ENCODE data around the gene USP17L17.
"Not testable (repeated sequence)": the region's sequence is repeated elsewhere in the genome, so short reads cannot be mapped to it uniquely, and the experiment has no call there.

GRCh38 chr4:9224596-9224995, 19.1 kb upstream of the USP17L17 start, which contains the start of gene USP17L13:
- TF ChIP-seq, protein P1, sequence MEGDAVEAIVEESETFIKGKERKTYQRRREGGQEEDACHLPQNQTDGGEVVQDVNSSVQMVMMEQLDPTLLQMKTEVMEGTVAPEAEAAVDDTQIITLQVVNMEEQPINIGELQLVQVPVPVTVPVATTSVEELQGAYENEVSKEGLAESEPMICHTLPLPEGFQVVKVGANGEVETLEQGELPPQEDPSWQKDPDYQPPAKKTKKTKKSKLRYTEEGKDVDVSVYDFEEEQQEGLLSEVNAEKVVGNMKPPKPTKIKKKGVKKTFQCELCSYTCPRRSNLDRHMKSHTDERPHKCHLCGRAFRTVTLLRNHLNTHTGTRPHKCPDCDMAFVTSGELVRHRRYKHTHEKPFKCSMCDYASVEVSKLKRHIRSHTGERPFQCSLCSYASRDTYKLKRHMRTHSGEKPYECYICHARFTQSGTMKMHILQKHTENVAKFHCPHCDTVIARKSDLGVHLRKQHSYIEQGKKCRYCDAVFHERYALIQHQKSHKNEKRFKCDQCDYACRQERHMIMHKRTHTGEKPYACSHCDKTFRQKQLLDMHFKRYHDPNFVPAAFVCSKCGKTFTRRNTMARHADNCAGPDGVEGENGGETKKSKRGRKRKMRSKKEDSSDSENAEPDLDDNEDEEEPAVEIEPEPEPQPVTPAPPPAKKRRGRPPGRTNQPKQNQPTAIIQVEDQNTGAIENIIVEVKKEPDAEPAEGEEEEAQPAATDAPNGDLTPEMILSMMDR (optimal IDR thresholded peaks at IDR 0.05 in 1 of 3, IDR thresholded peaks at IDR 0.05 in 1 of 3, conservative IDR thresholded peaks at IDR 0.05 in 1 of 3; ENCODE audit: extremely low read depth in 1 of 3, insufficient read depth in 2 of 3, low read length in 3 of 3), result not testable (repeated sequence)
- not testable (repeated sequence) for TF ChIP-seq EZH2 (IDR thresholded peaks at IDR 0.05; ENCODE audit: low read length)
